ENCODE measurements around the gene BBS9.

BBS9 gene

GRCh38 chr7:33500703-33501701 is 371.6 kb downstream of the BBS9 start:
- Histone ChIP-seq H3K36me3 (no peaks in the 10 kb centered on the region), H3K9me3 (no peaks in the 10 kb centered on the region), H3K27me3 (no peaks in the 10 kb centered on the region), H3K27ac (no peak overlapping the region), H3K4me1 (peaks cover 0 to 24% (median 5%) of the 10 kb centered on the region in 4 donors), H3K4me3 (no peak overlapping the region)
- no peak for TF ChIP-seq CTCF (IDR thresholded peaks at IDR 0.05)
- intact Hi-C loops (cut with DNase I; ENCODE audit: low total_unique reads) = no loop called here
- DNase-seq = no peak

GRCh38 chr7:33503014-33503413 is 373.6 kb downstream of the BBS9 start:
- no peak for DNase-seq
- H3K27me3 ChIP-seq = no peaks in the 10 kb centered on the region
- peaks cover 0 to 6% (median 0%) of the 10 kb centered on the region in 3 donors for H3K36me3 ChIP-seq
- intact Hi-C loops (cut with DNase I; ENCODE audit: low total_unique reads) = no loop called here
- no peak for TF ChIP-seq CTCF (IDR thresholded peaks at IDR 0.05)
- no peaks in the 10 kb centered on the region for H3K9me3 ChIP-seq
- H3K4me1 ChIP-seq = peaks cover 0 to 12% (median 2%) of the 10 kb centered on the region in 4 donors
- no peak overlapping the region for H3K4me3 ChIP-seq
- no peak overlapping the region for H3K27ac ChIP-seq

GRCh38 chr7:33503736-33504135 is 374.4 kb downstream of the BBS9 start:
- intact Hi-C loops (cut with DNase I; ENCODE audit: low total_unique reads) = no loop called here
- TF ChIP-seq CTCF (IDR thresholded peaks at IDR 0.05) = no peak
- DNase-seq = no peak
- Histone ChIP-seq H3K27ac (no peak overlapping the region), H3K9me3 (no peaks in the 10 kb centered on the region), H3K4me1 (peaks cover 0 to 12% (median 2%) of the 10 kb centered on the region in 4 donors), H3K36me3 (peaks cover 0 to 6% (median 2%) of the 10 kb centered on the region in 3 donors), H3K4me3 (no peak overlapping the region), H3K27me3 (no peaks in the 10 kb centered on the region)

GRCh38 chr7:33504266-33504665 is 374.9 kb downstream of the BBS9 start:
- no peak overlapping the region for H3K27ac ChIP-seq
- H3K27me3 ChIP-seq = no peaks in the 10 kb centered on the region
- DNase-seq = no peak
- TF ChIP-seq CTCF (IDR thresholded peaks at IDR 0.05) = no peak
- peaks cover 0 to 6% (median 4%) of the 10 kb centered on the region in 3 donors for H3K36me3 ChIP-seq
- peaks cover 0 to 12% (median 2%) of the 10 kb centered on the region in 4 donors for H3K4me1 ChIP-seq
- H3K9me3 ChIP-seq = no peaks in the 10 kb centered on the region
- intact Hi-C loops (cut with DNase I; ENCODE audit: low total_unique reads) = no loop called here
- H3K4me3 ChIP-seq = no peak overlapping the region

GRCh38 chr7:33509206-33509605 is 379.8 kb downstream of the BBS9 start:
- H3K36me3 ChIP-seq = peaks cover 0 to 6% (median 4%) of the 10 kb centered on the region in 3 donors
- no peak overlapping the region for H3K4me3 ChIP-seq
- no peaks in the 10 kb centered on the region for H3K4me1 ChIP-seq
- H3K9me3 ChIP-seq = no peaks in the 10 kb centered on the region
- no peaks in the 10 kb centered on the region for H3K27me3 ChIP-seq
- no peak for DNase-seq
- no peak overlapping the region for H3K27ac ChIP-seq
- intact Hi-C loops (cut with DNase I; ENCODE audit: low total_unique reads) = no loop called here
- TF ChIP-seq CTCF (IDR thresholded peaks at IDR 0.05) = no peak
